Breast epithelium (tissue), 4 donors: ENCODE results near the gene FAM3B. TPM values are rescaled to one million over a fixed set of nuclear protein-coding genes. Genes with fewer than 3 reads are reported as not detected.

Experiments used
- DNase-seq, 2 donors: peaks; one replicate each; pipeline ENCODE4 v3.0.0-alpha.2; 2019; ENCODE audit warnings: low spot score in 2 of 2
- H3K27ac ChIP-seq, 2 donors: fragments of 200-600 bp; sonication (generic) in 1 of 2; one replicate each; pipeline ENCODE4 v1.5.1; 2016 to 2019; ENCODE audit warnings: mild to moderate bottlenecking in 1 of 2
- H3K27me3 ChIP-seq, 2 donors: fragments of 200-600 bp; sonication (generic) in 1 of 2; one replicate each; pipeline versions ENCODE4 v1.5.1 to v1.6.0; 2017 to 2019; ENCODE audit warnings: control low read depth in 1 of 2, mild to moderate bottlenecking in 1 of 2
- H3K36me3 ChIP-seq: fragments of 200-600 bp; one replicate; pipeline ENCODE4 v1.5.1; 2019
- H3K4me1 ChIP-seq, 2 donors: fragments of 200-600 bp; sonication (generic); one replicate each; pipeline ENCODE4 v1.5.1; 2016 to 2019; ENCODE audit warnings: control low read depth in 1 of 2
- H3K4me3 ChIP-seq, 3 donors: fragments of 200-600 bp; sonication (generic); 1 replicate in 2 of 3; 2 replicates in 1 of 3; pipeline ENCODE4 v1.5.1; 2016 to 2019; ENCODE audit warnings: mild to moderate bottlenecking in 3 of 3, moderate library complexity in 2 of 3
- H3K9me3 ChIP-seq, 2 donors: fragments of 200-600 bp; sonication (generic) in 1 of 2; one replicate each; pipeline ENCODE4 v1.5.1; 2016 to 2019; ENCODE audit warnings: control low read depth in 1 of 2
- POLR2A ChIP-seq: fragments of 450-650 bp; IDR thresholded peaks from one replicate; pipeline ENCODE4 v1.6.1; 2016; ENCODE audit warnings: antibody characterized with exemption, mild to moderate bottlenecking, moderate library complexity
- POLR2AphosphoS5 ChIP-seq, 3 donors: sonication (generic); formaldehyde crosslinking; IDR thresholded peaks; one replicate each; pipeline ENCODE4 v1.6.1; 2017; ENCODE audit warnings: antibody characterized with exemption in 3 of 3
- intact Hi-C: fragments of 100-400 bp; cut with DNase I; formaldehyde crosslinking; loops from one replicate; pipeline ENCODE4 v1.15.1; 2023; ENCODE audit warnings: low total_unique reads
- total RNA-seq, 3 donors: library from RNA; depleted of rRNA; stranded (reverse); fragments of >200 nt; gene quantifications; one replicate each; pipeline ENCODE4 v1.1.0, GENCODE V29; 2016
- TF ChIP-seq, protein P1 (sequence below), 3 donors: fragments of 450-650 bp; IDR thresholded peaks; one replicate each; pipeline ENCODE4 v1.5.1; 2016 to 2017; ENCODE audit warnings: antibody characterized with exemption in 3 of 3, mild to moderate bottlenecking in 3 of 3, moderate library complexity in 3 of 3

FAM3B gene
- total RNA-seq, 3 donors from 2014 or later = 1.6 to 13.6 (median 10.5) TPM

DNA sequence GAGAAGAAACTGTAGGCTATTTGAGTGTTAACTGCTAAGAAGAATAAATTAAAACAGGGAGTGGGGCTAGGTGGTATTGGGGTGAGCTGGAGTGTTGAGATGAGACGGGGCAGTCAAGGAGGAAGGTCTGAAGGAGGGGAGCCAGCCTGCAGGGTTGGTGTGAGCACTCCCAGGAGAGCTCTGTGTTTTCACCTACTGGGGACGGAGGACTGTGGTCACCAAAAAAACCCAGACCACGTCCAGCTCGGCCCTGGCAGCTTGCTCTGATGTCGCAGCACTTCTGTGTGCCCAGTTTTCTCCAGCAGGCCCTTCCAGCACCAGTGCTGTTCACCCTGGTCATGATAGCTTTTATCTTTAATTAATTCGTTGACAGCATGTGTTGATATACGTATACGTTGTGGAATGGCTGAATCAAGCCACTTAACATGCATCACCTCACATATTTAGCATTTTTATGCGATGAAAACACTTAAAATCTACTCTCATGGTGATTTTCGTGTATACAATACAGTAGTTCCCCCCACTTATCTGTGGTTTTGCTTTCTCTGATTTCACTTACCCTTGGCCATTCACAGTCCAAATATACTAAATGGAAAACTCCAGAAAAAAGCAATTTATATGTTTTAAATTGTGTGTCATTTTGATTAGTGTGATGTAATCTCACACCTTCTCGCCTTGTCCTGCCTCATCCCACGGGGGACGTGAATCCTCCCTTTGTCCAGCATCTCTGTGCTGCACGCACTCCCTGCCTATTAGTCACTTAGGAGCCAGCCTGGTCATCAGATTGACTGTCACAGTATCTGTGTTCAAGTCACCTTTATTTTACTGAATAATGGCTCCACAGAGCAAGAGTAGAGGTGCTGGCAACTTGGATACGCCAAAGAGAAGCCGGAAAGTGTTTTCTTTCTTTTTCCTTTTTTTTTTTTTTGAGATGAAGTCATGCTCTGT lies 12.3 kb downstream of the FAM3B start:
- intact Hi-C loops = no loop called here
- TF ChIP-seq POLR2A (no peak), POLR2AphosphoS5 (IDR thresholded peaks at IDR 0.05) (no peak)
- TF ChIP-seq, protein P1, sequence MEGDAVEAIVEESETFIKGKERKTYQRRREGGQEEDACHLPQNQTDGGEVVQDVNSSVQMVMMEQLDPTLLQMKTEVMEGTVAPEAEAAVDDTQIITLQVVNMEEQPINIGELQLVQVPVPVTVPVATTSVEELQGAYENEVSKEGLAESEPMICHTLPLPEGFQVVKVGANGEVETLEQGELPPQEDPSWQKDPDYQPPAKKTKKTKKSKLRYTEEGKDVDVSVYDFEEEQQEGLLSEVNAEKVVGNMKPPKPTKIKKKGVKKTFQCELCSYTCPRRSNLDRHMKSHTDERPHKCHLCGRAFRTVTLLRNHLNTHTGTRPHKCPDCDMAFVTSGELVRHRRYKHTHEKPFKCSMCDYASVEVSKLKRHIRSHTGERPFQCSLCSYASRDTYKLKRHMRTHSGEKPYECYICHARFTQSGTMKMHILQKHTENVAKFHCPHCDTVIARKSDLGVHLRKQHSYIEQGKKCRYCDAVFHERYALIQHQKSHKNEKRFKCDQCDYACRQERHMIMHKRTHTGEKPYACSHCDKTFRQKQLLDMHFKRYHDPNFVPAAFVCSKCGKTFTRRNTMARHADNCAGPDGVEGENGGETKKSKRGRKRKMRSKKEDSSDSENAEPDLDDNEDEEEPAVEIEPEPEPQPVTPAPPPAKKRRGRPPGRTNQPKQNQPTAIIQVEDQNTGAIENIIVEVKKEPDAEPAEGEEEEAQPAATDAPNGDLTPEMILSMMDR (IDR thresholded peaks at IDR 0.05) = no peak
- no peaks in the 10 kb centered on the region for H3K36me3 ChIP-seq
- H3K27ac ChIP-seq = no peak overlapping the region
- peaks cover 0 to 3% of the 10 kb centered on the region in 2 donors for H3K9me3 ChIP-seq
- no peaks in the 10 kb centered on the region for H3K27me3 ChIP-seq
- DNase-seq = no peak
- H3K4me1 ChIP-seq = no peaks in the 10 kb centered on the region
- H3K4me3 ChIP-seq = no peak overlapping the region

DNA sequence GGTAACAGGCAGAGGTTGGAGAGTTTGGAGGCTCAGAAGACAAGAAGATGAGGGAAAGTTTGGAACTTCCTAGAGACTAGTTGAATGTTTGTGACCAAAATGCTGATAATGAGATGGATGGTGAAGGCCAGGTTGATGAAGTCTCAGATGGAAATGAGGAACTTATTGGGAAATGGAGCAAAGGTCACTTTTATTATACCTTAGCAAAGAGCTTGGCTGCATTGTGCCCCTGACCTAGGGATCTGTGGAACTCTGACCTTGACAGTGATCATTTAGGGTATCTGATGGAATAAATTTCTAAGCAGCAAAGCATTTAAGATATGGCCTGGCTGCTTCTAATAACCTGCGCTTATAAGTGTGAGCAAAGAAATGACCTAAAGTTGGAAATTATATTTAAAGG lies 17.2 kb downstream of the FAM3B start:
- no peak for TF ChIP-seq POLR2AphosphoS5 (IDR thresholded peaks at IDR 0.05)
- TF ChIP-seq, protein P1 (IDR thresholded peaks at IDR 0.05) = no peak
- no peak for TF ChIP-seq POLR2A
- Histone ChIP-seq H3K4me3 (no peak overlapping the region), H3K36me3 (no peaks in the 10 kb centered on the region), H3K27ac (no peak overlapping the region), H3K9me3 (peaks cover 0 to 11% of the 10 kb centered on the region in 2 donors), H3K4me1 (no peaks in the 10 kb centered on the region), H3K27me3 (no peaks in the 10 kb centered on the region)
- intact Hi-C loops = no loop called here
- no peak for DNase-seq

DNA sequence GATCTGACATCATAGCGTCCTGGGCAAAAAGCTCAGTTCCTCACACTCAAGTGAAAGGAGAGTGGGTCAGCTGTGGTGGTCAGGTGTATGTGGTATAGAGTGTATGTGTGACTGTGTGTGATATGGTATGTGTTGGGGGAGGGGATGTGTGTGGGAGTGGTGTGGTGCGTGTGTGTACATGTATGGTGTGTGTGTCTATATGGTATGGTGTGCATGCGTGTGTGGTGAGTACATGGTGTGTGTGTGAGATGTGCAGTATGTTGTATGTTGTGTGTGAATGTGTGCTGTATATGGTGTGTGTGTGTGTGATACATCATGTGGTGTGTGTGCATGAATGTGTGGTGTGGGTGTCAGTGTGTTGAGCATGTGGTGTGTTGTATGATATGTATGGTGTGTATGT lies 20.9 kb downstream of the FAM3B start:
- Histone ChIP-seq H3K9me3 (peaks cover 0 to 11% of the 10 kb centered on the region in 2 donors), H3K4me1 (no peaks in the 10 kb centered on the region), H3K36me3 (no peaks in the 10 kb centered on the region), H3K27ac (no peak overlapping the region), H3K27me3 (no peaks in the 10 kb centered on the region), H3K4me3 (no peak overlapping the region)
- no peak for DNase-seq
- TF ChIP-seq POLR2A = no peak
- TF ChIP-seq, protein P1 (IDR thresholded peaks at IDR 0.05) = no peak
- intact Hi-C loops = no loop called here

DNA sequence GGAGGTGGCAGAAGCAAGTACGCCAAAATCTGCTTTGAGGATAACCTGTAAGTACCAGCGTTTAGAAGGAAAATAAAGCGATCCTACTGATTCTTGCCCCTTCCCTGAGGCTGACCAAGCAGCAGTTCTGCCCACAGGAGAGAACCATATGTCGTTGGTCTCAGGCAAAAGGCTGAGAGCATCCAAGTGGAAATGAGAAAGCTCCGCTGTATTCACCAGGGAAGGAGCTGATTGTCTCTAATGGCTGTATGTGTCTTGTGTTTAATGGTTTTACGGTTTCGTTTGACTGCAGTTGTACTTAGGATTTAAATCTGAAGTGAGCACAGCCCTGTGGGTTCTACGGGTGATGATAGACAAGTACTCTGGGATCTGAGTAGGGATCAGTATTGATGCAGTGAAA lies 21.9 kb downstream of the FAM3B start:
- no peak overlapping the region for H3K4me3 ChIP-seq
- no peak for DNase-seq
- peaks cover 0 to 11% of the 10 kb centered on the region in 2 donors for H3K9me3 ChIP-seq
- intact Hi-C loops = no loop called here
- H3K4me1 ChIP-seq = no peaks in the 10 kb centered on the region
- TF ChIP-seq, protein P1 (IDR thresholded peaks at IDR 0.05) = no peak
- TF ChIP-seq POLR2AphosphoS5 (IDR thresholded peaks at IDR 0.05) (no peak), POLR2A (no peak)
- H3K27me3 ChIP-seq = no peaks in the 10 kb centered on the region
- H3K36me3 ChIP-seq = no peaks in the 10 kb centered on the region
- H3K27ac ChIP-seq = no peak overlapping the region

DNA sequence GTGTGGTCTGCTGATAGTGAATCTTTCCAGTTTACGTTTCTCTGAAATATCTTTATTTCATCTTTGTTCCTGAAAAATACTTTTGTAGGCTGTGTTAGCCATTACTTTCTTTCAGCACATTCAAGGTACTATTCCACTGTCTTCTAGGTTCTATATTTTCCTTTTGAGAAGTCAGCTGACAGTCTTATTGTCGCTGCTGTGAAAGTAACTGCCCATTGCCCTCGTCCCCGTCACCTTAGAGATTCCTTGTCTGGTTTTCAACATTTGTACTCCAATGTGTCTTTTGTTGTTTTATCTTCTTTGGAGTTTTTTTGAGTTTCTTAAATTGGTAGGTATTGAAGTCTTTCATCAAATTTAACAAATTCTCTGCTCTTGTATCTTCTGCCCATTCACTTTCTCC lies 25.4 kb downstream of the FAM3B start:
- no peak for TF ChIP-seq POLR2AphosphoS5 (IDR thresholded peaks at IDR 0.05)
- TF ChIP-seq POLR2A = no peak
- TF ChIP-seq, protein P1 (IDR thresholded peaks at IDR 0.05) = no peak
- no peaks in the 10 kb centered on the region for H3K9me3 ChIP-seq
- H3K27ac ChIP-seq = no peak overlapping the region
- intact Hi-C loops = no loop called here
- no peak overlapping the region for H3K4me3 ChIP-seq
- DNase-seq = no peak
- no peaks in the 10 kb centered on the region for H3K27me3 ChIP-seq
- H3K36me3 ChIP-seq = no peaks in the 10 kb centered on the region
- no peaks in the 10 kb centered on the region for H3K4me1 ChIP-seq
